GM23338 (cell line): ENCODE measurements around the gene PDE4D. TPM values are rescaled to one million over a fixed set of nuclear protein-coding genes. Genes with fewer than 3 reads are reported as not detected.

Experiments used
- ATAC-seq: fragments of 200-7000 bp; cut with Tn5 transposase; 3 replicates; pipeline ENCODE4 v1.9.1; 2020
- DNase-seq: peaks from one replicate; pipeline ENCODE4 v3.0.0-alpha.2; 2015; ENCODE audit warnings: low spot score
- H2AFZ ChIP-seq: fragments of 200-600 bp; sonication (generic); 2 replicates; pipeline ENCODE4 v1.8.0; 2016; ENCODE audit warnings: antibody characterized with exemption, mild to moderate bottlenecking, moderate library complexity
- H3F3A ChIP-seq: fragments of 200-600 bp; sonication (generic); replicated peaks from 2 replicates; pipeline ENCODE4 v1.8.0; 2017; ENCODE audit warnings: antibody characterized with exemption, mixed run types, low read depth
- H3K27ac ChIP-seq: fragments of 200-600 bp; sonication (generic); 2 replicates; pipeline ENCODE4 v1.6.1; 2016; ENCODE audit warnings: low read depth
- H3K27me3 ChIP-seq: fragments of 200-600 bp; sonication (generic); 2 replicates; pipeline ENCODE4 v1.8.0; 2016; ENCODE audit warnings: mild to moderate bottlenecking, mixed run types, moderate library complexity; ENCODE audit not compliant: insufficient read depth
- H3K36me3 ChIP-seq: fragments of 200-600 bp; sonication (generic); 2 replicates; pipeline ENCODE4 v1.8.0; 2016; ENCODE audit warnings: mild to moderate bottlenecking; ENCODE audit not compliant: insufficient read depth
- H3K4me1 ChIP-seq: fragments of 200-600 bp; sonication (generic); 2 replicates; pipeline ENCODE4 v1.8.0; 2016; ENCODE audit warnings: mild to moderate bottlenecking, moderate library complexity; ENCODE audit not compliant: insufficient read depth
- H3K4me2 ChIP-seq: fragments of 200-600 bp; sonication (generic); 2 replicates; pipeline ENCODE4 v1.7.1; 2017; ENCODE audit warnings: mixed run types
- H3K4me3 ChIP-seq: fragments of 200-600 bp; sonication (generic); 2 replicates; pipeline ENCODE4 v1.6.1; 2016; ENCODE audit warnings: mixed run types
- H3K79me2 ChIP-seq: fragments of 200-600 bp; sonication (generic); replicated peaks from 2 replicates; pipeline ENCODE4 v1.8.0; 2017; ENCODE audit warnings: mild to moderate bottlenecking; ENCODE audit not compliant: insufficient read depth
- H3K9me2 ChIP-seq: fragments of 200-600 bp; sonication (generic); 2 replicates; pipeline ENCODE4 v1.8.0; 2017; ENCODE audit not compliant: insufficient read depth
- H4K20me1 ChIP-seq: fragments of 200-600 bp; sonication (generic); replicated peaks from 2 replicates; pipeline ENCODE4 v1.8.0; 2017; ENCODE audit warnings: mild to moderate bottlenecking; ENCODE audit not compliant: insufficient read depth
- H3K27ac Mint-ChIP-seq: 2 replicates; pipeline ENCODE4 v1.8.0; 2020; ENCODE audit warnings: inconsistent platforms, mild to moderate bottlenecking, moderate library complexity, mixed read lengths
- H3K27me3 Mint-ChIP-seq: 3 replicates; pipeline ENCODE4 v1.8.0; 2022; ENCODE audit warnings: low read depth, mild to moderate bottlenecking, moderate library complexity, mixed read lengths, inconsistent platforms; ENCODE audit not compliant: insufficient read depth, poor library complexity
- H3K36me3 Mint-ChIP-seq: 3 replicates; pipeline ENCODE4 v1.8.0; 2021; ENCODE audit warnings: low read depth, mild to moderate bottlenecking, inconsistent platforms, moderate library complexity, mixed read lengths
- H3K4me1 Mint-ChIP-seq: 3 replicates; pipeline ENCODE4 v1.8.0; 2020; ENCODE audit warnings: mild to moderate bottlenecking, inconsistent platforms, mixed read lengths
- H3K4me3 Mint-ChIP-seq: 3 replicates; pipeline ENCODE4 v1.8.0; 2021; ENCODE audit warnings: moderate library complexity, mild to moderate bottlenecking, inconsistent platforms, mixed read lengths
- H3K9me3 Mint-ChIP-seq: 3 replicates; pipeline ENCODE4 v1.8.0; 2020; ENCODE audit warnings: moderate library complexity, mild to moderate bottlenecking, inconsistent platforms, mixed read lengths
- EZH2 ChIP-seq: fragments of 200-600 bp; sonication (generic); IDR thresholded peaks from one replicate; pipeline ENCODE4 v1.8.0; 2017; ENCODE audit warnings: antibody characterized with exemption, mild to moderate bottlenecking, low read depth; ENCODE audit not compliant: unreplicated experiment
- JUNB ChIP-seq: IDR thresholded peaks from one replicate; pipeline ENCODE4 v1.6.1; 2016; ENCODE audit warnings: antibody characterized with exemption; ENCODE audit not compliant: unreplicated experiment
- NANOG ChIP-seq: IDR thresholded peaks from 2 replicates; pipeline ENCODE4 v1.6.1; 2016; ENCODE audit warnings: antibody characterized with exemption, borderline replicate concordance
- POLR2AphosphoS5 ChIP-seq: IDR thresholded peaks from 2 replicates; pipeline ENCODE4 v1.6.1; 2016; ENCODE audit warnings: antibody characterized with exemption, low read depth
- REST ChIP-seq: IDR thresholded peaks from one replicate; pipeline ENCODE4 v1.6.1; 2018; ENCODE audit warnings: antibody characterized with exemption; ENCODE audit not compliant: unreplicated experiment
- STAT1 ChIP-seq: IDR thresholded peaks from one replicate; pipeline ENCODE4 v1.6.1; 2016; ENCODE audit warnings: antibody characterized with exemption; ENCODE audit not compliant: unreplicated experiment
- ZNF114 ChIP-seq: fragments of 250-450 bp; sonication (Bioruptor Pico); IDR thresholded peaks from 2 replicates; pipeline ENCODE4 v1.5.0; 2020; ENCODE audit warnings: mild to moderate bottlenecking, moderate library complexity
- polyA plus RNA-seq: library from polyadenylated mRNA; unstranded; fragments of >200 nt; fragmentation: Nextera tagmentation; extraction: Ambion mirVana; gene quantifications from 2 replicates; pipeline ENCODE4 v1.2.1, GENCODE V29; 2016
- total RNA-seq: library from RNA; depleted of rRNA; stranded (reverse); fragments of >200 nt; shearing (Covaris generic); gene quantifications from 2 replicates; pipeline ENCODE4 v1.2.3, GENCODE V29; 2014
- TF ChIP-seq, protein P1 (sequence below), 2 experiments: fragments of 200-600 bp in 1 of 2; sonication (generic) in 1 of 2; conservative IDR thresholded peaks; 2 replicates each; pipeline versions ENCODE4 v1.5.1 to v1.6.1; 2016 to 2017; ENCODE audit warnings: antibody characterized with exemption in 2 of 2, low read depth in 2 of 2, mild to moderate bottlenecking in 2 of 2, moderate library complexity in 1 of 2

The PDE4D gene
- total and polyA plus RNA-seq, 2 experiments from 2014 or later, result 2.1 to 4.7 TPM

- TF ChIP-seq JUNB (no peak), POLR2AphosphoS5 (no peak), NANOG (no peak)
- TF ChIP-seq, protein P1, sequence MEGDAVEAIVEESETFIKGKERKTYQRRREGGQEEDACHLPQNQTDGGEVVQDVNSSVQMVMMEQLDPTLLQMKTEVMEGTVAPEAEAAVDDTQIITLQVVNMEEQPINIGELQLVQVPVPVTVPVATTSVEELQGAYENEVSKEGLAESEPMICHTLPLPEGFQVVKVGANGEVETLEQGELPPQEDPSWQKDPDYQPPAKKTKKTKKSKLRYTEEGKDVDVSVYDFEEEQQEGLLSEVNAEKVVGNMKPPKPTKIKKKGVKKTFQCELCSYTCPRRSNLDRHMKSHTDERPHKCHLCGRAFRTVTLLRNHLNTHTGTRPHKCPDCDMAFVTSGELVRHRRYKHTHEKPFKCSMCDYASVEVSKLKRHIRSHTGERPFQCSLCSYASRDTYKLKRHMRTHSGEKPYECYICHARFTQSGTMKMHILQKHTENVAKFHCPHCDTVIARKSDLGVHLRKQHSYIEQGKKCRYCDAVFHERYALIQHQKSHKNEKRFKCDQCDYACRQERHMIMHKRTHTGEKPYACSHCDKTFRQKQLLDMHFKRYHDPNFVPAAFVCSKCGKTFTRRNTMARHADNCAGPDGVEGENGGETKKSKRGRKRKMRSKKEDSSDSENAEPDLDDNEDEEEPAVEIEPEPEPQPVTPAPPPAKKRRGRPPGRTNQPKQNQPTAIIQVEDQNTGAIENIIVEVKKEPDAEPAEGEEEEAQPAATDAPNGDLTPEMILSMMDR (conservative IDR thresholded peaks at IDR 0.05; ENCODE audit: low read depth in 2 of 2), result no peak
Measured at GRCh38 chr5:59703789-59704188, 189.7 kb downstream of the PDE4D start (continued).

DNA sequence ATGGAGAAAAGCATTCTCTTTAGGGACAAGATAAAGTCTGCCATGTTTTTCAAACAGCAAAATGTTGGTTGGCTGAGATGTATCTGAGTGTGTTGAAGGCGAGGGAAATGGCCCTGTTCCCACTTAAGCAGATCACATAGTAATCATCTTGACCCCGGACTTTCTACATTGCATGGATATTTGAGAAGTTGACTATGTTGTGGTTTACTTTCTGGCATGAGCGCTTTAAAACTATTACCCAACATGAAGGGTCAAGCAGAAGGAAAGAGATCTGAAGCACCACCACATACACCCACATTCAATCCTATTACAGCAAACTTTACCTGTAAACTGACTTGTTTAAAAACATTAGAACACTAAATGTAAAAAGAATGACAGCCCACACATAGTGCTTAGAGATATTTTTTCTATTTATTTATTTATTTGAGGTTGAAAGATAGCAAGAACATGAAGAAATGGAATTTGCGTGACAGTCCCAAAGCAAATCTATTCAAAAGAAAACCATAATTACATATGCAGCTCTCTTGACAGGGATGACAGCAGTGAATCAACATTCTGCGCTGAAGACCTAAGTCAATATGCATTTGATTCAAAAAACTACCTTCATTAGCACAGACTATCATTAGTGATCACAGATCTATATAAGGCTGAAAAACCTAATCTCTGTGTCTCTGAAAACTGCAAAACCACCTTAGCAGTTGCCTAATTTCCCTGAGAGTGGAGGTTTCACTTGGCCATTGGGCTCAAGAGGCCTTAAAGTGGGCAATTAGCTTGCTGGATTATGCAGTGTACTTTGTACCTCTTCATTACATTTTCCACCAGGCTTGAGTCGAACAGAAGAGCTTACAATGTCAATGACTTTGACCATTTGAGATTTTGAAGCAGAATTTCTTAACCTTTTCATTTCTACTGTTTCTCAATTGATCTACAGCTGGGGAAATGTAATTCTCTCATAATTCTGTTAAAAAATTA is 195.0 kb downstream of the PDE4D start:
- Histone ChIP-seq H3K79me2 (no peaks in the 10 kb centered on the region), H2AFZ (no peak overlapping the region), H3K27ac (no peak overlapping the region), H3K36me3 (no peaks in the 10 kb centered on the region), H3K4me2 (no peak overlapping the region), H3K27me3 (no peaks in the 10 kb centered on the region), H4K20me1 (no peaks in the 10 kb centered on the region), H3K4me1 (peaks cover 18% of the 10 kb centered on the region; the same call in 1 of the 2 replicates), H3F3A (no peaks in the 10 kb centered on the region), H3K9me2 (0 out of 2 replicates have a peak, but pooled peaks cover 4% of the 10 kb centered on the region), H3K4me3 (no peak overlapping the region)
- Mint-ChIP-seq H3K27ac (no peak overlapping the region), H3K9me3 (no peaks in the 10 kb centered on the region), H3K27me3 (no peaks in the 10 kb centered on the region), H3K4me3 (no peak overlapping the region), H3K4me1 (peaks cover 21% of the 10 kb centered on the region), H3K36me3 (no peaks in the 10 kb centered on the region)
- DNase-seq (no peak), ATAC-seq (no peak)
- TF ChIP-seq EZH2 (no peak), ZNF114 (CRISPR knock-in tag) (no peak)

- ATAC-seq, result no peak
- peaks cover 15% of the 10 kb centered on the region for H3K4me1 Mint-ChIP-seq
- no peak for DNase-seq
- Histone ChIP-seq H3K27me3 (no peaks in the 10 kb centered on the region), H4K20me1 (no peaks in the 10 kb centered on the region), H3K9me2 (0 out of 2 replicates have a peak, but pooled peaks cover 3% of the 10 kb centered on the region), H3K27ac (no peak overlapping the region), H3K4me3 (no peak overlapping the region), H3F3A (no peaks in the 10 kb centered on the region), H3K36me3 (no peaks in the 10 kb centered on the region), H3K4me2 (no peak overlapping the region), H3K4me1 (peaks cover 18% of the 10 kb centered on the region; the same call in 1 of the 2 replicates), H2AFZ (no peak overlapping the region), H3K79me2 (no peaks in the 10 kb centered on the region)
- no peaks in the 10 kb centered on the region for H3K27me3 Mint-ChIP-seq
- no peak overlapping the region for H3K4me3 Mint-ChIP-seq
- H3K36me3 Mint-ChIP-seq, result peaks cover 9% of the 10 kb centered on the region
- peaks cover 3% of the 10 kb centered on the region; the same call in 1 of the 3 replicates for H3K9me3 Mint-ChIP-seq
- no peak overlapping the region for H3K27ac Mint-ChIP-seq
- TF ChIP-seq ZNF114 (CRISPR knock-in tag) (no peak), STAT1 (no peak), REST (no peak), JUNB (no peak)
Measured at GRCh38 chr5:59694411-59694810, 199.1 kb downstream of the PDE4D start.
